Right forelimb (tissue), 1 donor: Measurements from ENCODE around the gene SMC1B.
"Not testable (repeated sequence)": the region's sequence is repeated elsewhere in the genome, so short reads cannot be mapped to it uniquely, and the experiment has no call there.

Source experiments
- DNase-seq: peaks from one replicate; pipeline ENCODE4 v3.0.0-alpha.2; 2018

The SMC1B gene

GRCh38 chr22:45338795-45339194, 74.6 kb downstream of the SMC1B start:
- no peak for DNase-seq

GRCh38 chr22:45337536-45337935, 75.9 kb downstream of the SMC1B start:
- no peak for DNase-seq

DNA sequence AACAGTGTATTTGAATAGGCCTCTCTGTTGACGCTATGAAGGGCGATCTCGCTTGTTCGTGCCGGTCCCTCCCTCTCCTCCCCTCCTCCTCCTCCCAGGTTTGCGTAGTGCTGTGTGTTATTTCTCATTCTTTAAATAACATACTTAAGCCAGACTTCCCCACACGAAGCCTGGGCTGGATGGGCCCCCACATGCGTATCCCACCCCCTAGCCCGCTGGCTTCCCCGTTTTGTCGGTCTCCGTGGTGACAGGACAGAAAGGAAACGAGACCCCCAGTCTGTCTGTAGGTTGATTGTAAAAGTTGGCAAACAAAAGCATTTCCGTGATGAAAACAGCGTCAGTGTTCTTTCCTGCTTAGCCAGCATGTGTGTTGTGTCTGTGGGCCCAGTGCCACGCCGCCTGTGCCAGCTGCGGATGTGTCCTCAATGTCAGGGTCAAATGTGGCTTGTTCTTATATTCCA, 76.4 kb downstream of the SMC1B start:
- DNase-seq = peak; percentile 68

GRCh38 chr22:45335854-45336522, 77.4 kb downstream of the SMC1B start:
- no peak for DNase-seq

- DNase-seq = no peak
These were observed 78.2 kb downstream of the SMC1B start for GRCh38 chr22:45335021-45335818.

- no peak for DNase-seq
These were observed 78.9 kb downstream of the SMC1B start for GRCh38 chr22:45334528-45334927.

GRCh38 chr22:45334068-45334467, 79.3 kb downstream of the SMC1B start:
- no peak for DNase-seq

DNA sequence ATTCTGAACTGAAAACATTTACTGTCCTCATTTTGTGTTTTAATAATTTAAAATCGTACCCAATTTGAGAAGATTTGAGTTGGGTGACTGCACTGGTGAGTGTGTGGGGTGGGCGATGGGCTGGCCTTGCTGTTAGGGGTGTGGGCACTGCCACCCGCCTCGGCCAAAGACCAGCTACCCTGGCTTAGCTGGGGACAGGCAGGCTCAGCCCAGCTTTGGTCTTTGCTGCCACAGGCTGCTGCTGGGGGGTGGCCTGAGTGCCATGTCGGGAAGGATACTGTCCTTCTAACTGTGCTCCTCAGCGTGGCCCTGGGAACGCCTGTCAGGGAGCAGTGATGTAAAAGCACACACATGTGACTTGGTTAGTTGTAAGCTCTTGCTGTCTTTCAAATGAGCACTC, 81.4 kb downstream of the SMC1B start:
- DNase-seq = no peak

DNA sequence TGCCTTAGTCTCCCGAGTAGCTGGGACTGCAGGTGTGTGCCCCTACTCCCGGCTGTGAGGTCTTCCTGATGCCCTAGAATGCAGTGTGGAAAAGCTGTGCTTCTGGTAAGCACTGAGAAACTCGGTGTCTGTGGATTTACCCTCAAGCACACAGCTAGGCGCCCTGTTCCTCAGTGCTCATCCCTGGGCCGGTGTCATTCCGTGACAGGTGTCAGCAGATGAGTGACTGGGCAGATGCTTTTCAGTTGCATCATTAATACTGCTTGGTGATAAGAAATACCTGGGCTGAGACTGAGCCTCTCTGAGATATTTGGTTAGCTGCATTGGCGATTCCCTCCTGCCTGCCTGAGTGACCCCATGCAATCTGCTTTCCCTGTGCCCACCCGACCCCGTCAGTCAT, 81.9 kb downstream of the SMC1B start:
- DNase-seq = no peak

DNA sequence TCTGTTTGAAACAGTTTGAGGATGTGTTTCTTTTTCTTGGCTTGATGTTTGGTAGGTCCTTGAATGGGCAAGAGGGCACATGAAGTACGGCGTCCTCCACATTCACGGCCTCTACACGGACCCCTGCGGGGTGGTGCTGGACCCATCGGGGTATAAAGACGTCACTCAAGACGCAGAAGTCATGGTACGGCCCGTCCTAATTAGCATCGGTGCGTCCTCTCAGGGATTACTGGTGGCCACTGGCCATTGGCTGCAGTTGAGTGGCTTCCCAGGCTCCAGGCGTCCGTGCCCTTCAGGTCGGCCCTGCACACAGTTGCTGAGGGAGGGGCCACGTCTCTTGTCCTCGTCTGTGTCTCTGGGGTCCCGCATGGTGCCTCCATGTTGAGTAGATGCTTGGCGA, 82.9 kb downstream of the SMC1B start:
- no peak for DNase-seq

DNA sequence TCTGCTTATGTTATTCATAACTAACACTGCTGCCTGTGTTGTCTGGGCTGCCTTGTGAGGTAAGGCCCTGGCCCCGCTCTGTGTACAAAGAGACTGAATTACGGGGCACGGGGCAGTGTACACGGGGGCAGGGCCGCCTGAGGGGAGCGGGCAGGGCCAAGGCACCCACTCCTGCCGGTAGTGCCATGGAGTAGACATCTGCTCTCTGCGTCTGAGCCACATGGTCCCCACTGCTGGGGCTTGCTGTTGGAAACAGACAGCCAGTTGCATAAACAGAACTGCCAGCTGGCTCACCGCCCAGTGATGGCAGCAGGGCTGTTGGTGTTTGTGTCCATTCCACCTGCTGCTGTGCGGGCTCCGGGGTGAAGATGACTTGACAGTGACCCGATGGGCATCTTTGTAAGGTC, 83.9 kb downstream of the SMC1B start:
- peak; percentile 69 for DNase-seq

DNA sequence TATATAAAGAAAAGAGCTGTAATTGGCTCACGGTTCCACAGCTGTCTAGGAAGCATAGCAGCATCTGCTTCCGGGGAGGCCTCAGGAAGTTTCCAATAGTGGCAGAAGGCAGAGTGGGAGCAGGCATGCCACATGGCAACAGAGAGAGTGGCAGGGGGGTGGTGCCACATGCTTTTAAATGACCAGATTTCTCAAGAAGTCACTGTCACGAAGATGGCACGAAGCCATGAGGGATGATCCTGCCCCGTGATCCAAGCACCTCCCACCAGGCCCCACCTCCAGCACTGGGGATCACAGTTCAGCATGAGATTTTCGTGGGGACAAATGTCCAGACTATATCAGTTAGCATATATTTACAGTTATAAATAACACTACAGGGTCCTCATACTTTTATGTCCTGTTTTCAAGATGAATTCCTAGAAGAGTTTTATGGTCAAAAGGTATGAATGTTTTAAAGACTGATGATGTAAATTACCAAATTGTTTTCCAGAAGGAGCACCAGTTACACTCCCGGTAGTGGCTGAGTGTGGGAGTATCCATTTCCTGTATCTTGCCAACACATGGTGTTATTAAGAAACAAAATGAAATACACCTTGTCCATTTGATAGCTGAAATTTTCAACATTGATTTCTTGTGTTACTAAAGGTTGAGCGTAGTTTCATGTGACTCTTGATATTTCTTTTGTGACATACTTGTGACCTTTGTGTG, 84.4 kb downstream of the SMC1B start:
- DNase-seq = no peak

- DNase-seq = not testable (repeated sequence)
These were observed 85.1 kb downstream of the SMC1B start for GRCh38 chr22:45328261-45328660.

- DNase-seq = no peak
These were observed 89.1 kb downstream of the SMC1B start for GRCh38 chr22:45324311-45324711.

DNA sequence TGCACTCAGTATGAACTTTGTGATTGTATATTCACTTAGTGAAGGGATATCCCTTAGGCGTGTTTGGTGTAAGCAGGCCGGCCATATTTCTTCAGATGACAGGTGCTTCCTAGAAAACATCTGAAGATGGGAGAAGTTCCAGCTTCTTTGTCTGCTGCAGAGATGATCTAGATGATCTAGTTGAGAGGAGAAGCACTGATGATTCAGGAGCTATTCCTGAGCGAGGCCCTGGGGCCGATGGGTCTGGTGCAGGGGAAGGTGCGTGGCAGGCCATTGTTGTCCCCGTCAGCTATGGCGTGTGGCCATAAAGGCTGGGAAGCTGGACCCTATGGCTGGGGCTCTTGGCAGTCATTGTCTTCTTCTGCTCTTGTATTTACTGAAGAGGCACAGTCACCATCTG, 89.7 kb downstream of the SMC1B start:
- DNase-seq = no peak

DNA sequence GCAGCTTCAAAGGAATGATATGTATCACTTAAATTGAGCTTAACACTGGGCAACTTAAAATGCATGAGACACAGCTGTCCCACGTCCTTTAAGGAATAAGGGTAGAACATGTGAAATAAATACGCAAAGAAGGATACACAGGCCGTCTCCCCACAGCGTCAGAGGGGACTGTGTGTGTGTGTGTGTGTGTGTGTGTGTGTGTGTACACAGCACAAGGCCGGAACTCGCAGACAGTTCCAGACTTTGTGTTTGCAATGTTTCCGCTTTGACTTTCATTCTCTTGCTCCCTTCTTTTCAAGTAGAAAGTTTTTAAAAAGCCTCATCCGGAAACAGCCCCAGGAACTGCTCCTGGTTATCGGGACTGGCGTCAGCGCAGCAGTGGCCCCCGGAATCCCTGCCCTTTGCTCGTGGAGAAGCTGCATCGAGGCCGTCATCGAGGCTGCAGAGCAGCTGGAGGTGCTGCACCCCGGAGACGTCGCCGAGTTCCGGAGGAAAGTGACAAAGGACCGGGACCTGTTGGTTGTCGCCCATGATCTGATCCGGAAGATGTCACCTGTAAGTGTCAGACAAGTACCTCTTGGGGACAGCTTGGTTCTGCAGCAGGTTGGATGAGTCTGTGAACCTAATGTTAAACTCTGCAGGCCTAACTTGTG, 90.4 kb downstream of the SMC1B start:
- DNase-seq = no peak

- DNase-seq = no peak
These were observed 91.6 kb downstream of the SMC1B start for GRCh38 chr22:45321827-45322226.

DNA sequence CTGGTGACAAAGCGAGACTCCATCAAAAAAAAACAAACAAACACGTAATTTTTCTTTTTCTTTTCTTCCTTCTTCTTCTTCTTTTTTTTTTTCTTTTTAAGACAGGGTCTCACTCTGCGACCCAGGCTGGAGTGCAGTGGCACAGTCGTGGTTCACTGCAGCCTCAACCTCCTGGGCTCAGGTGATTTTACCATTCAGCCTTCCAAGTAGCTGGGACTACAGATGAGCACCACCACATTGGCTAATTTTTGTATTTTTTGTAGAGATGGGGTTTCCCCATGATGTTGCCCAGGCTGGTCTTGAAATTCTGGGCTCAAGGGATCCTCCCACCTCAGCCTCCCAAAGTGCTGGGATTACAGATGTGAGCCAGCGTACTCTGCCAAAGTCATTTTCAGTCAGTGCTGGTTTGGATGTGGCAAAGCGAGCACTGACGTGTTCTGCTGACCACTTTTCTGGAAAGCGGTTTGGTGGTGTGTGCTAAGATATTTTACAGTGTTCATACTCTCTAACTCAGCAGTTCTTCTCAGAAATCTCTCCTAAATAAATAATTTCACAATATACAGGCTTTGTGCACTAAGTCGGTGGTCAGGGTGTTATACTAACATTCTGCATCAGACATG, 92.9 kb downstream of the SMC1B start:
- DNase-seq = no peak

DNA sequence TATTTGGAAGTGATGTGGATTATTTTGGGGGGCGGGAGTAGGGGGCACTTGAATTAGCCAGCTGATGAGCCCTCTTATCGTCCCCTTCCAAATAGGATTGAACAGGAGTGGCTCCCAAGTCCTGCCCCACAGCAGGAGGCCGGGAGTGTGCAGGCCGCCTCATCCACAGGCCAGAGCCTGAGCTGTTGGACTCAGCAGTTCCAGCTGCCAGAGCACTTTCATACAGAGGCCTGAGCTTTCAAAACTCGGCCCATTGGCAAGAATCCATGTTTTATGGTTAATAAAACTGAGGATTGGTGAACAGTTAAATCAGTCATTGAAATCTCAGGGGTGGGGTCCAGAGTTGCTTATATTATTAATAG, 94.1 kb downstream of the SMC1B start:
- no peak for DNase-seq

GRCh38 chr22:45318558-45319323, 94.7 kb downstream of the SMC1B start:
- no peak for DNase-seq

GRCh38 chr22:45318168-45318557, 95.2 kb downstream of the SMC1B start:
- peak; percentile 83 for DNase-seq

- no peak for DNase-seq
These were observed 95.7 kb downstream of the SMC1B start for GRCh38 chr22:45317551-45318167.
